HCT116 (cell line): ENCODE data around the gene BACH1. TPM values are rescaled to one million over a fixed set of nuclear protein-coding genes. Genes with fewer than 3 reads are reported as not detected.

Experiments used
- ATAC-seq: fragments of 200-7000 bp; cut with Tn5 transposase; 2 replicates; pipeline ENCODE4 v1.9.1; 2020; ENCODE audit warnings: mild to moderate bottlenecking, moderate library complexity
- BruUV-seq: library from RNA; stranded (reverse); fragments of 400-500 nt; replicated peaks from 2 replicates; lab custom pipeline; 2021; lab: Mats Ljungman, UMichigan
- CTCF ChIA-PET: fragments of 300-600 bp; sonication (Branson Sonifier 250); formaldehyde crosslinking; loops from one replicate; lab custom pipeline; 2021; ENCODE audit warnings: antibody characterized with exemption; lab: Charles Lee
- POLR2A ChIA-PET: fragments of 300-600, 350-600 bp; sonication (Branson Sonifier 250); formaldehyde crosslinking; loops from one replicate; lab custom pipeline; 2021; ENCODE audit warnings: antibody characterized with exemption; lab: Charles Lee
- RAD21 ChIA-PET, 2 experiments: fragments of 300-600 bp; sonication (Branson Sonifier 250); formaldehyde crosslinking; loops; one replicate each; lab custom pipeline; 2023; ENCODE audit warnings: low total read pairs in 2 of 2; ENCODE audit not compliant: uncharacterized antibody in 2 of 2, unreplicated experiment in 2 of 2, low non-redundant PET in 1 of 2; lab: Charles Lee
- DNase-seq: peaks from one replicate; pipeline ENCODE4 v3.0.0-alpha.2; 2010; ENCODE audit warnings: low read depth, low spot score
- H2AFZ ChIP-seq: fragments of 200-600 bp; shearing (Covaris generic), sonication (generic); 2 replicates; pipeline ENCODE4 v1.6.1; 2017; ENCODE audit warnings: low read depth, mixed run types, mixed read lengths, antibody characterized with exemption, low read length; ENCODE audit not compliant: poor library complexity, severe bottlenecking
- H3K27ac ChIP-seq: 2 replicates; pipeline ENCODE4 v1.5.1; 2012; ENCODE audit warnings: low read depth, low read length
- H3K27me3 ChIP-seq: fragments of 200-600 bp; sonication (generic); 2 replicates; pipeline ENCODE4 v1.6.1; 2016; ENCODE audit warnings: mixed run types, low read length, mixed read lengths; ENCODE audit not compliant: insufficient read depth
- H3K36me3 ChIP-seq, 2 experiments: fragments of 200-500 bp in 1 of 2; fragments of 200-600 bp in 1 of 2; sonication (Bioruptor generic) in 1 of 2; sonication (generic) in 1 of 2; 2 replicates each; pipeline versions ENCODE4 v1.5.1 to v1.6.1; 2014 to 2016; ENCODE audit warnings: low read length in 2 of 2, inconsistent platforms in 1 of 2, mixed read lengths in 1 of 2, mixed run types in 1 of 2; ENCODE audit not compliant: insufficient read depth in 2 of 2, control insufficient read depth in 1 of 2
- H3K4me1 ChIP-seq, 2 experiments: fragments of 200-600 bp in 1 of 2; sonication (generic) in 1 of 2; 2 replicates each; pipeline versions ENCODE4 v1.5.1 to v1.6.1; 2012 to 2017; ENCODE audit warnings: low read length in 2 of 2, inconsistent platforms in 1 of 2, mild to moderate bottlenecking in 1 of 2, mixed read lengths in 1 of 2, mixed run types in 1 of 2, moderate library complexity in 1 of 2; ENCODE audit not compliant: insufficient read depth in 2 of 2, control insufficient read depth in 1 of 2
- H3K4me2 ChIP-seq: fragments of 200-600 bp; sonication (generic); 2 replicates; pipeline ENCODE4 v1.6.1; 2017; ENCODE audit warnings: mixed run types, low read length, mixed read lengths
- H3K4me3 ChIP-seq, 2 experiments: fragments of 200-600 bp in 1 of 2; sonication (generic) in 1 of 2; replicated peaks in 1 of 2; 2 replicates each; pipeline ENCODE4 v1.5.1; 2011 to 2016; ENCODE audit warnings: low read length in 2 of 2, control low read depth in 1 of 2, low read depth in 1 of 2, mild to moderate bottlenecking in 1 of 2, mixed read lengths in 1 of 2, mixed run types in 1 of 2
- H3K79me2 ChIP-seq: fragments of 200-600 bp; sonication (generic); 2 replicates; pipeline ENCODE4 v1.6.1; 2017; ENCODE audit warnings: mild to moderate bottlenecking, mixed run types, low read length, moderate library complexity, mixed read lengths; ENCODE audit not compliant: insufficient read depth
- H3K9ac ChIP-seq: fragments of 200-600 bp; sonication (generic); 2 replicates; pipeline ENCODE4 v1.6.1; 2016; ENCODE audit warnings: low read length, mixed read lengths
- H3K9me2 ChIP-seq: fragments of 200-600 bp; sonication (generic), shearing (Covaris generic); 2 replicates; pipeline ENCODE4 v1.6.1; 2017; ENCODE audit warnings: mixed run types, mild to moderate bottlenecking, moderate library complexity; ENCODE audit not compliant: insufficient read depth
- H3K9me3 ChIP-seq, 2 experiments: fragments of 200-500 bp in 1 of 2; fragments of 200-600 bp in 1 of 2; sonication (Bioruptor generic) in 1 of 2; sonication (generic) in 1 of 2; 2 replicates each; pipeline ENCODE4 v1.6.1; 2014 to 2017; ENCODE audit warnings: low read length in 2 of 2, mixed read lengths in 2 of 2, inconsistent platforms in 1 of 2, low read depth in 1 of 2, mild to moderate bottlenecking in 1 of 2, mixed run types in 1 of 2, moderate library complexity in 1 of 2; ENCODE audit not compliant: control insufficient read depth in 1 of 2, insufficient read depth in 1 of 2
- H4K20me1 ChIP-seq: fragments of 200-600 bp; sonication (generic), shearing (Covaris generic); 2 replicates; pipeline ENCODE4 v1.6.1; 2017; ENCODE audit warnings: mixed run types, mild to moderate bottlenecking, moderate library complexity; ENCODE audit not compliant: insufficient read depth
- ATF3 ChIP-seq: IDR thresholded peaks from 2 replicates; pipeline ENCODE4 v1.6.1; 2012
- CBX3 ChIP-seq: IDR thresholded peaks from 2 replicates; pipeline ENCODE4 v1.6.1; 2012; ENCODE audit warnings: low read depth
- ELF1 ChIP-seq: IDR thresholded peaks from 2 replicates; pipeline ENCODE4 v1.6.1; 2012; ENCODE audit warnings: low read depth, borderline replicate concordance
- EZH2phosphoT487 ChIP-seq: fragments of 200-600 bp; IDR thresholded peaks from 2 replicates; pipeline ENCODE4 v1.6.1; 2018; ENCODE audit warnings: antibody characterized with exemption, borderline replicate concordance
- POLR2A ChIP-seq: IDR thresholded peaks from 2 replicates; pipeline ENCODE4 v1.7.0; 2011; ENCODE audit warnings: borderline replicate concordance; ENCODE audit not compliant: insufficient read depth, insufficient read length; ENCODE audit errors: extremely low read depth
- REST ChIP-seq: IDR thresholded peaks from 2 replicates; pipeline ENCODE4 v1.6.1; 2012; ENCODE audit warnings: low read depth
- SIN3A ChIP-seq: IDR thresholded peaks from 2 replicates; pipeline ENCODE4 v1.6.1; 2012; ENCODE audit warnings: low read depth
- SRF ChIP-seq: IDR thresholded peaks from 2 replicates; pipeline ENCODE4 v1.6.1; 2012; ENCODE audit warnings: low read depth
- TCF7L2 ChIP-seq: IDR thresholded peaks from 2 replicates; pipeline ENCODE4 v1.7.0; 2011; ENCODE audit warnings: borderline replicate concordance, inconsistent platforms; ENCODE audit not compliant: insufficient read depth, insufficient read length; ENCODE audit errors: extremely low read depth
- YY1 ChIP-seq: IDR thresholded peaks from 2 replicates; pipeline ENCODE4 v1.6.1; 2011; ENCODE audit warnings: low read length, low read depth, moderate library complexity, mild to moderate bottlenecking; ENCODE audit not compliant: insufficient replicate concordance; ENCODE audit errors: extremely low read depth
- ZFX ChIP-seq: fragments of 450-650 bp; IDR thresholded peaks from 2 replicates; pipeline ENCODE4 v1.6.1; 2017
- ZNF274 ChIP-seq: fragments of 200-500 bp; sonication (Bioruptor generic); IDR thresholded peaks from 2 replicates; pipeline ENCODE4 v1.6.1; 2014; ENCODE audit warnings: mild to moderate bottlenecking, low read depth, low read length, inconsistent platforms
- intact Hi-C: fragments of 100-400 bp; cut with micrococcal nuclease; formaldehyde crosslinking; loops from 2 replicates; pipeline ENCODE4 v1.10.0; 2022
- total RNA-seq: library from RNA; stranded (reverse); gene quantifications from one replicate; pipeline ENCODE4 v1.2.1, GENCODE V29; 2021; ENCODE audit not compliant: unreplicated experiment
- TF ChIP-seq, protein P1 (sequence below): IDR thresholded peaks from 2 replicates; pipeline ENCODE4 v1.6.1; 2011; ENCODE audit warnings: mild to moderate bottlenecking, low read length, moderate library complexity; ENCODE audit not compliant: insufficient replicate concordance; ENCODE audit errors: extremely low read depth
- TF ChIP-seq, protein P2 (sequence below), 3 experiments: fragments of 200-600 bp in 1 of 3; sonication (generic) in 1 of 3; IDR thresholded peaks in 2 of 3; conservative IDR thresholded peaks in 1 of 3; 2 replicates each; pipeline ENCODE4 v1.5.1; 2012 to 2017; ENCODE audit warnings: low read depth in 2 of 3, low read length in 2 of 3, antibody characterized with exemption in 1 of 3, borderline replicate concordance in 1 of 3, control low read depth in 1 of 3, mild to moderate bottlenecking in 1 of 3, mixed read lengths in 1 of 3, mixed run types in 1 of 3, moderate library complexity in 1 of 3; ENCODE audit not compliant: insufficient read depth in 1 of 3

BACH1 gene
- total RNA-seq, 1 experiment from 2014 or later = 28.4 TPM

GRCh38 chr21:29271927-29272333 lies 26.8 kb upstream of the BACH1 start:
- no peak for ATAC-seq
- H2AFZ ChIP-seq = no peak overlapping the region
- H3K9me2 ChIP-seq = no peaks in the 10 kb centered on the region
- intact Hi-C loops = no loop called here
- H3K9ac ChIP-seq = no peak overlapping the region
- H3K36me3 ChIP-seq = no peaks in the 10 kb centered on the region
- TF ChIP-seq ZNF274 (no peak), ZFX (no peak), ELF1 (no peak), SRF (no peak), TCF7L2 (no peak), YY1 (no peak), CBX3 (no peak), POLR2A (no peak), REST (no peak), SIN3A (no peak), ATF3 (no peak), EZH2phosphoT487 (no peak)
- TF ChIP-seq, protein P1, sequence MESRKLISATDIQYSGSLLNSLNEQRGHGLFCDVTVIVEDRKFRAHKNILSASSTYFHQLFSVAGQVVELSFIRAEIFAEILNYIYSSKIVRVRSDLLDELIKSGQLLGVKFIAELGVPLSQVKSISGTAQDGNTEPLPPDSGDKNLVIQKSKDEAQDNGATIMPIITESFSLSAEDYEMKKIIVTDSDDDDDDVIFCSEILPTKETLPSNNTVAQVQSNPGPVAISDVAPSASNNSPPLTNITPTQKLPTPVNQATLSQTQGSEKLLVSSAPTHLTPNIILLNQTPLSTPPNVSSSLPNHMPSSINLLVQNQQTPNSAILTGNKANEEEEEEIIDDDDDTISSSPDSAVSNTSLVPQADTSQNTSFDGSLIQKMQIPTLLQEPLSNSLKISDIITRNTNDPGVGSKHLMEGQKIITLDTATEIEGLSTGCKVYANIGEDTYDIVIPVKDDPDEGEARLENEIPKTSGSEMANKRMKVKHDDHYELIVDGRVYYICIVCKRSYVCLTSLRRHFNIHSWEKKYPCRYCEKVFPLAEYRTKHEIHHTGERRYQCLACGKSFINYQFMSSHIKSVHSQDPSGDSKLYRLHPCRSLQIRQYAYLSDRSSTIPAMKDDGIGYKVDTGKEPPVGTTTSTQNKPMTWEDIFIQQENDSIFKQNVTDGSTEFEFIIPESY = no peak
- TF ChIP-seq, protein P2, sequence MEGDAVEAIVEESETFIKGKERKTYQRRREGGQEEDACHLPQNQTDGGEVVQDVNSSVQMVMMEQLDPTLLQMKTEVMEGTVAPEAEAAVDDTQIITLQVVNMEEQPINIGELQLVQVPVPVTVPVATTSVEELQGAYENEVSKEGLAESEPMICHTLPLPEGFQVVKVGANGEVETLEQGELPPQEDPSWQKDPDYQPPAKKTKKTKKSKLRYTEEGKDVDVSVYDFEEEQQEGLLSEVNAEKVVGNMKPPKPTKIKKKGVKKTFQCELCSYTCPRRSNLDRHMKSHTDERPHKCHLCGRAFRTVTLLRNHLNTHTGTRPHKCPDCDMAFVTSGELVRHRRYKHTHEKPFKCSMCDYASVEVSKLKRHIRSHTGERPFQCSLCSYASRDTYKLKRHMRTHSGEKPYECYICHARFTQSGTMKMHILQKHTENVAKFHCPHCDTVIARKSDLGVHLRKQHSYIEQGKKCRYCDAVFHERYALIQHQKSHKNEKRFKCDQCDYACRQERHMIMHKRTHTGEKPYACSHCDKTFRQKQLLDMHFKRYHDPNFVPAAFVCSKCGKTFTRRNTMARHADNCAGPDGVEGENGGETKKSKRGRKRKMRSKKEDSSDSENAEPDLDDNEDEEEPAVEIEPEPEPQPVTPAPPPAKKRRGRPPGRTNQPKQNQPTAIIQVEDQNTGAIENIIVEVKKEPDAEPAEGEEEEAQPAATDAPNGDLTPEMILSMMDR (IDR thresholded peaks at IDR 0.05 in 2 of 3, conservative IDR thresholded peaks at IDR 0.05 in 1 of 3; ENCODE audit: borderline replicate concordance in 1 of 3, insufficient read depth in 1 of 3, low read depth in 2 of 3, low read length in 2 of 3) = no peak
- POLR2A ChIA-PET = no interaction called here
- H3K27ac ChIP-seq = no peak overlapping the region
- no peaks in the 10 kb centered on the region for H3K27me3 ChIP-seq
- CTCF ChIA-PET = no interaction called here
- RAD21 ChIA-PET = no interaction called here
- H3K4me3 ChIP-seq = no peak overlapping the region
- H3K4me1 ChIP-seq = no peaks in the 10 kb centered on the region
- no peaks in the 10 kb centered on the region for H3K9me3 ChIP-seq
- DNase-seq = no peak
- no peak overlapping the region for H3K4me2 ChIP-seq
- no peaks in the 10 kb centered on the region for H4K20me1 ChIP-seq
- H3K79me2 ChIP-seq = no peaks in the 10 kb centered on the region
- BruUV-seq = no TSS peak
